ENCODE data around the gene CNNM2.

- TF ChIP-seq CTCF (conservative IDR thresholded peaks at IDR 0.05; ENCODE audit: low read depth, low read length) (no peak), EZH2 (IDR thresholded peaks at IDR 0.05; ENCODE audit: low read length, unreplicated experiment) (no peak)
Measured at GRCh38 chr10:103104721-103105120, 186.6 kb downstream of the CNNM2 start.
